ENCODE results near the gene CDC42BPB. TPM values are rescaled to one million over a fixed set of nuclear protein-coding genes. Genes with fewer than 3 reads are reported as not detected.

CDC42BPB gene
- total RNA-seq, 2 donors from 2014 or later = 68.0 to 83.4 TPM

GRCh38 chr14:102951034-102951433 is 106.3 kb downstream of the CDC42BPB start:
- Histone ChIP-seq H3K27ac (no peak overlapping the region), H3K9me3 (no peaks in the 10 kb centered on the region), H3K36me3 (peaks cover 86% of the 10 kb centered on the region), H3K27me3 (no peaks in the 10 kb centered on the region), H3K4me3 (no peak overlapping the region), H3K4me1 (peaks cover 0 to 19% of the 10 kb centered on the region in 2 donors)
- no peak for DNase-seq (ENCODE audit: low spot score)
- TF ChIP-seq, protein P1, sequence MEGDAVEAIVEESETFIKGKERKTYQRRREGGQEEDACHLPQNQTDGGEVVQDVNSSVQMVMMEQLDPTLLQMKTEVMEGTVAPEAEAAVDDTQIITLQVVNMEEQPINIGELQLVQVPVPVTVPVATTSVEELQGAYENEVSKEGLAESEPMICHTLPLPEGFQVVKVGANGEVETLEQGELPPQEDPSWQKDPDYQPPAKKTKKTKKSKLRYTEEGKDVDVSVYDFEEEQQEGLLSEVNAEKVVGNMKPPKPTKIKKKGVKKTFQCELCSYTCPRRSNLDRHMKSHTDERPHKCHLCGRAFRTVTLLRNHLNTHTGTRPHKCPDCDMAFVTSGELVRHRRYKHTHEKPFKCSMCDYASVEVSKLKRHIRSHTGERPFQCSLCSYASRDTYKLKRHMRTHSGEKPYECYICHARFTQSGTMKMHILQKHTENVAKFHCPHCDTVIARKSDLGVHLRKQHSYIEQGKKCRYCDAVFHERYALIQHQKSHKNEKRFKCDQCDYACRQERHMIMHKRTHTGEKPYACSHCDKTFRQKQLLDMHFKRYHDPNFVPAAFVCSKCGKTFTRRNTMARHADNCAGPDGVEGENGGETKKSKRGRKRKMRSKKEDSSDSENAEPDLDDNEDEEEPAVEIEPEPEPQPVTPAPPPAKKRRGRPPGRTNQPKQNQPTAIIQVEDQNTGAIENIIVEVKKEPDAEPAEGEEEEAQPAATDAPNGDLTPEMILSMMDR (IDR thresholded peaks at IDR 0.05) = no peak

- H3K27ac ChIP-seq = peak overlapping the region in 1 of 2 donors; percentile 4
- no peaks in the 10 kb centered on the region for H3K27me3 ChIP-seq
- no peaks in the 10 kb centered on the region for H3K9me3 ChIP-seq
- TF ChIP-seq, protein P1 (IDR thresholded peaks at IDR 0.05) = no peak
- no peak overlapping the region for H3K4me3 ChIP-seq
- H3K36me3 ChIP-seq = peaks cover 92% of the 10 kb centered on the region
- DNase-seq (ENCODE audit: low spot score) = no peak
- peaks cover 0 to 19% of the 10 kb centered on the region in 2 donors for H3K4me1 ChIP-seq
Observed at GRCh38 chr14:102949801-102950451, 107.4 kb downstream of the CDC42BPB start.

DNA sequence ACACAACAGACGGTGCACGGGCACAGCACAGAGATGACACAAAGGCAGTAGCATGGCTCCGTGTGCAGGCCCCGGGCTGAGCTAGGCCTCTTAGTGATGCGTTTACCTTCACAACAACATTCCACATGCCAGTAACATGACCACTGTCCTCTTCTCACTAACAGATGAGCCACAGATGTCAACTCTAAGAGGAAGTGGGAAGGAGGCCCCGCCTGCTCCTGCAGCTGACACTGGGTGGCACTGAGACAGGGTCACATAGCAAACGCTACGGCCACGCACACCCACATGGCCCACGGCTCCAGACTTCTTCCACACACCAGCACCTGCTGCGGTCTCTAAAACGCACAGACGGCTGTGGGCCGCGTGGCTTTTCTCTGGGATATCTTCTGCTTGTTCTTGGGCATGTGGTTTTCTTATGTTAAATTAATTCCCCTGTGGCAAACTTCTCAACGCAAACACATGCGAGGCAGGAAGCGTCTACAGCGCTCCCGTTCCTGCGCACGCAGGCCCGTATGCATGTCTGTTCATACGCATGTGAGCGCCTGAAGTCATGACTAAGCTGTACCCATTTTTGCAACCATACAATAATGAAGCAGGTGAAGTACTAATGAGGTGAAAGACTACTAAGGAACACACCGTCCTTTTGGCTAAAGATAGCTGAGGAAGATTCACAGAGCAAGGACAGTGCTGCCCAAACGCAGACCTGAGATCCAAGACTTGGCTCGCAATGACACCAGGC is 108.1 kb downstream of the CDC42BPB start:
- TF ChIP-seq, protein P1 (IDR thresholded peaks at IDR 0.05) = no peak
- no peak for DNase-seq (ENCODE audit: low spot score)
- H3K9me3 ChIP-seq = no peaks in the 10 kb centered on the region
- H3K27ac ChIP-seq = no peak overlapping the region
- peaks cover 0 to 19% of the 10 kb centered on the region in 2 donors for H3K4me1 ChIP-seq
- no peak overlapping the region for H3K4me3 ChIP-seq
- H3K36me3 ChIP-seq = peaks cover 92% of the 10 kb centered on the region
- H3K27me3 ChIP-seq = no peaks in the 10 kb centered on the region

DNA sequence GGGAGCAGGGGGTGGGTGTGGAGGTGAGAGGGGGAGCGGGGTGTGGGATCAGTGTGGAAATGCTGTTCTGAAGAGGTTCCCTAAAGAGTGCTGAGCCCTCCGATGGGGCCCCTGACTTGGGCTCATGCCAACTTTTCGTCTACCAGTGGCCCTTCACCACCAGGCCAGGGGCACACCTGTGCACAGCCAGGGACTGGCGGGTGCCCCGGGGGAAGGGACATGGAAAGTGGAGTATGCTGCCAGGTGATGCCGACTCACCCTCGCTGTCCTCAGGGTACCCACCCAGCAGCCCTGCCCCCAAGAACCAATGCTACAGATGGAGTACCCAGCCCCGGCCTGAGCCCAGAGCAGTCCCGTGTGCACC is 108.7 kb downstream of the CDC42BPB start:
- H3K4me3 ChIP-seq = no peak overlapping the region
- H3K36me3 ChIP-seq = peaks cover 92% of the 10 kb centered on the region
- no peak overlapping the region for H3K27ac ChIP-seq
- no peaks in the 10 kb centered on the region for H3K27me3 ChIP-seq
- H3K4me1 ChIP-seq = peaks cover 0 to 19% of the 10 kb centered on the region in 2 donors
- H3K9me3 ChIP-seq = no peaks in the 10 kb centered on the region
- TF ChIP-seq, protein P1 (IDR thresholded peaks at IDR 0.05) = no peak
- DNase-seq (ENCODE audit: low spot score) = no peak

DNA sequence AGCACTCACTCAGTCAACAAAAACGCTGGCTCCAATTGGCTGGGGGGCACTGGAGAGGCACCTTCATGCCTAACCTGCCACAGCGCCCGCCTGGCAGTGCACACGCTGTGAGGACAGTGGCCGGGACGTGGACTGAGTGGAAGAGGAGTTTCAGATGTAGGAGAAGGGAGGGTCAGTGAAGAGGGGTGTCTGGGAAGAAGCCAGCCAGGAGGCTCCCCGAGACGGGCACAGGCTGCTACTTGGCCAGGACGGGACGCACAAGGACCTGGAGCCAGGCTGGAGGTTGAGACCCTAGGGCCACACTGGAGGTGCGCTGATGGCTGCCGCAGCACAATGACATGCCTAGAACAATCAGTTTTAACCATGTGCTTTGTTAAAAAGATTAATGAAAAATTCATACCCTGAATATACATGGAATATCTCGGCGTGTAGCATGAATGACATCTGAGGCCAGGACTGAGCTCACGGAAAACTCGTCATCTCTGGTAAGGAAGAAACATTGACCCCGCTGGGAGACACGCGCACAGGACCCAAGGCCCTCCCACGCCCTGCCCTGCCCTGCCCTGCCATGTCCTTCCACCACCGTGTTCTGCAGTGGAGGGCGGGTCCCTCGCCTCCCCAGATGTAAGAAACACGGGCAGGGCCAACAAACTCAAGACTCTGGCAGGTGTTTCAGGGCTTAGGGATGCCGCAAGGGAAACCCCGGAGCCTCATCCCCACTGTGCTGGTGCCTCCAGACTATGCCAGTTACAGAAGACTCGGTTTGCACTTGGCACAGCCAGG is 109.8 kb downstream of the CDC42BPB start:
- Histone ChIP-seq H3K27ac (no peak overlapping the region), H3K4me1 (peaks cover 0 to 19% of the 10 kb centered on the region in 2 donors), H3K9me3 (no peaks in the 10 kb centered on the region), H3K4me3 (no peak overlapping the region), H3K36me3 (peaks cover 92% of the 10 kb centered on the region), H3K27me3 (no peaks in the 10 kb centered on the region)
- no peak for DNase-seq (ENCODE audit: low spot score)
- TF ChIP-seq, protein P1 (IDR thresholded peaks at IDR 0.05) = no peak
